SK-N-DZ (cell line): ENCODE data around the gene SMAD1. TPM values are rescaled to one million over a fixed set of nuclear protein-coding genes. Genes with fewer than 3 reads are reported as not detected.

Experiments used
- DNase-seq: peaks from one replicate; pipeline ENCODE4 v3.0.0-alpha.2; 2015; ENCODE audit warnings: low spot score
- polyA plus RNA-seq, 2 experiments: library from polyadenylated mRNA; depleted of rRNA; stranded (reverse); fragments of >200 nt; gene quantifications; 2 replicates each; pipeline ENCODE4 v1.2.3, GENCODE V29; 2014

SMAD1 gene
- polyA plus RNA-seq (2014; cell fraction: cytosol; rRNA removed) = 21.1 and 21.6 TPM in 2 replicates
- 10.1 and 19.8 TPM in 2 replicates for polyA plus RNA-seq (2014; cell fraction: nucleus; rRNA removed)

DNA sequence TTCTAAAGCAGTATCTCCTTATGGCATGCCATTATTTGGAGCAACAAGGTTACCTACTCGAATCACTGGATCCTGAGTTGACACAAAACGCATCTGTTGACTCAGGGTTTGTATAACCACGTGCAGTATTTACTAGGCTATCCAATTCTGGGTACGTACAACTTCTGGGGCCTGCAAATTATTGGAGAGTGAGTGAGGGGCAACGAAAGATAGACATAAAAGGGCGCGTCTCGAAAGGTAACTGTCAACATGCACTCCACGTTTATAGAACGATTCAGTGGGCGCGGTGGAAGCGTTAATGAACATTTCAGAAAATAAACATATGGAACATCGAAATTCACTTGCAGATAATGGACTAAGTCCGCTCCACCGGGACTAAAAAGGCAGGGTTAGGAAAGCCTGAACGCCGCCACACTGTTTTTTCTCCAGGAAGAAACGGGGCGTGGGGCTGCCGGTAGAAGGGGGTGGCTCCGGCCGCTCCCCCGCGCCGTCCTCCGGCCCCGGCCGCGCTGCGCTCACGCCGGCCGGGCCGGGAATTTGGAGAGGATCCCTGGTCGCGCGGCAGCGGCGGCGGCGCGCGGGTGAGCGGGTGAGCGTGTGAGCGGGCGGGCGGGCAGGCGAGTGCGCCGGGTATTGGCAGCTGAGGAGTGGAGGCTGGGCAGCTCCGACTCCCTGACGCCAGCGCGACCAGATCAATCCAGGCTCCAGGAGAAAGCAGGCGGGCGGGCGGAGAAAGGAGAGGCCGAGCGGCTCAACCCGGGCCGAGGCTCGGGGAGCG is at the start of gene SMAD1:
SMAD1 (plus strand) TSS at position 690 of the 778 bp plus-strand sequence. CDS start 32,761 bp downstream, outside the sequence.
- peak; percentile 76 for DNase-seq

- no peak for DNase-seq
Measured at GRCh38 chr4:145433684-145434083, 48.0 kb upstream of the SMAD1 start.

- DNase-seq = no peak
Measured at GRCh38 chr4:145435646-145436045, 46.0 kb upstream of the SMAD1 start.

DNA sequence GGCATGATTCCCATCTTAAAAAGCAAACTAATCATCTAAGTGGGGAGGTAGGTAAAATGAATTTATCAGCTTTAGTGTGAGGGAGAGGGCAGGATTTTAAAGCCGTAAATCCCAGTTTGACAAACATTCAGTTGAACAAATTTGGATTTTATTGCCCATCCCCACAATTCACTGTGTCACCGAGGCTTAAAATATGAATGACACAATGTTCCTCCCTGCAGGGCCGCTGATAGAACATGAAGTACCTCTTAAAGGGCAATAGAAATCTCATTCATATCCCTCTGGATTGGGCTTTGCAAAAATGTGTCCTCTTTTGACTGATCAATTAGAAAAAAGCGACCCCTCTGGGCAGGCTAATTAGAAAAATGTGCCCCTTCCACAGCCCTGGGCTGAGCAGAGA is 45.5 kb upstream of the SMAD1 start:
- DNase-seq = no peak

GRCh38 chr4:145436796-145437195 is 44.9 kb upstream of the SMAD1 start:
- DNase-seq = no peak

DNA sequence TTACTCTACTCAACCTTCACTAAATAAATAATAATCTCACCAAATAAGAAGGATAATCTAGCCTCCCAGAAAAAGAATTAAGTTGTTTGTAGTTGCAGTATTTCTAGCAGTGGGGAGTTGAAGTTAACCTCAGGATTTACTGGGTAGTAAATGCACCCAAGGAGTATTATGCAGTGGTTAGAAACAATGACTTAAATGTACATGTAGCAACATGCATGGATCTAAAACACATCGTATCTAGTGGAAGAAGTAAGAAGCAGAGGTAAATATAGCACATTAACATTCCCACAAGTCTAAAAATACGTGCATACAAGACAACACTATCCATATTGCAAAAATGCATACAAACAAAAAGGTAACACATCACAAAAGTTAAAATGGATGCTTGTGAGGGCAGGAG is 44.2 kb upstream of the SMAD1 start:
- DNase-seq = no peak

GRCh38 chr4:145438298-145438697 is 43.4 kb upstream of the SMAD1 start:
- no peak for DNase-seq

DNA sequence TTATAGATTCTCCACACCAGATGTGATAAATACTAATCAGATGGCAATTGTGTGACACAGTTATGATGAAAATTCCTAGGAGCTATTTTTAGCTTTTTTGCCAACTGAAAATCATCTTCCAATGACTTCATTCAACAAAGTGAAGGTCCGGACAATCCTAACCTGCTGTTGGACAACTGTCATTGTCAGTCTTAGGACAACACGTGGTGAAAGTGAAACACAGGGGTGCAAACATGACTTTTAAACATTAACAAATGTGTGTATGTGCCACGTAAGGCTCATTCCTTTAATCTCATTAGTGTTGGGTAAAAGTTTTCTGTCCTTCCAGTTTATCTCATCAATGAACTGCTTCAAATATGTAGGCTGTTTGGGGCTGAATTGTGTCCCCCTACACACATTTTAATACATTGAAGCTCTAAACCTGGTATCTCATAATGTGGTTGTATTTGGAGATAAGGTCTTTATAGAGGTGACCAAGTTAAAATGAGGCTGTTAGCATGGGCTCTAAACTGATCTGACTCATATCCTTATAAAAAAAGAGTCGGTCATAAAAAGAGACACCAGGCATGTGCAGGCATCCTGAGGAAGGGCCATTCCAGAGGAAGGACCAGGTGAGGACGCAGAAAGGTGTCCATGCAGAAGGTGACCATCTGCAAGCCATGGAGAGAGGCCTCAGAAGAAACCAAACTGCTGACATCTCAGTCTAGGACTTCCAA is 41.2 kb upstream of the SMAD1 start:
- no peak for DNase-seq

GRCh38 chr4:145446184-145446583 is 35.5 kb upstream of the SMAD1 start:
- no peak for DNase-seq

DNA sequence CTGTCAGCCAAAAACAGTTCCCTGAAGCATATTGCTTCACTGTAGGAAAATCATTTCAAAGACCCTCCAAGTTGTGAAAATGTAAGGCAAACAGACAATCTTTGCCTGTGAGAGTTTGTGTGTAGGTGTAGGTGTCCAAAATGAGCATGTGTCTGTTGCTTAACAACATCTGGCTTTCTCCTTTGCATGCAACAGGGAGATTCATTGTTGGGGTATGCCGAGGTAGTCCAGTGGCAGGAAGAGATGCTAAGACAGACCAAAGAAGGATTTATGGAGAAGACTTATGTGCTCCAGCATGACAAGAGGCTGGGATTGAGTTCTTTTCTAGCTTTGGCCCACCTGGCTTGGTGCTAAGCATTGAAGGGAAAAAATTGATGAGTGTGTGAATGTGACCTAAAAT is 29.8 kb upstream of the SMAD1 start:
- no peak for DNase-seq

GRCh38 chr4:145452447-145453162 is 29.0 kb upstream of the SMAD1 start:
- DNase-seq = no peak

- no peak for DNase-seq
Measured at GRCh38 chr4:145453163-145453520, 28.5 kb upstream of the SMAD1 start.

DNA sequence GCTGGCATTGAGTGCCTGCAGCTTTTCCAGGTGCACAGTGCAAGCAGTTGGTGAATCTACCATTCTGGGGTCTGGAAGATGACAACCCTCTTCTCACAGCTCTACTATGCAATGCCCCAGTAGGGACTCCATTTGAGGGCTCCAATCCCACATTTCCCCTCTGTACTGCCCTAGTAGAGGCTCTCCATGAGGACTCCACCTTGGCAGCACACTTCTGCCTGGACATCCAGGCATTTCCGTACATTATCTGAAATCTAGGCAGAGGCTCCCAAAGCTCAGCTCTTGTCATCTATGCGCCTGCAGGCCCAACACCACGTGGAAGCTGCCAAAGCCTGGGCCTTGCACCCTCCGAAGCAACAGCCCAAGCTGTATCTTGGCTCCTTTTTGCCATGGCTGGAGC is 8.4 kb upstream of the SMAD1 start:
- no peak for DNase-seq

DNA sequence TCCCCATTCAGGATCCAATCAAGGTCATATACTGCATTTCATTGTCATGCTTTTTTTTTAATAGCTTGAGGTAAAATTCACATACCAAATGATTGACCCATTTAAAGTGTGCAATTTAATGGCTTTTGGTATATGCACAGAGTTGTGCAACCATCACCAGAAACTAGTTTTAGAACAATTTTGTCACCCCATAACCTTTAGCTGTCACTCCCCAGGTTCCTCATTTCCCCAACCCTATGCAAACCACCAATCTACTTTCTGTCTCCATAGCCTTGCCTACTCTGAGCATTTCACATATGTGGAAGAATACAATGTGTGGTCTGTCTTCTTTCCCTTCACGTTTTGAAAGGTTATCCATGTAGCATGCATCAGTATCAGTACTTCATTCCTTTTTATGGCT is 1.4 kb upstream of the SMAD1 start:
- no peak for DNase-seq

GRCh38 chr4:145481942-145482208 is 222 bp downstream of the SMAD1 start:
- no peak for DNase-seq

DNA sequence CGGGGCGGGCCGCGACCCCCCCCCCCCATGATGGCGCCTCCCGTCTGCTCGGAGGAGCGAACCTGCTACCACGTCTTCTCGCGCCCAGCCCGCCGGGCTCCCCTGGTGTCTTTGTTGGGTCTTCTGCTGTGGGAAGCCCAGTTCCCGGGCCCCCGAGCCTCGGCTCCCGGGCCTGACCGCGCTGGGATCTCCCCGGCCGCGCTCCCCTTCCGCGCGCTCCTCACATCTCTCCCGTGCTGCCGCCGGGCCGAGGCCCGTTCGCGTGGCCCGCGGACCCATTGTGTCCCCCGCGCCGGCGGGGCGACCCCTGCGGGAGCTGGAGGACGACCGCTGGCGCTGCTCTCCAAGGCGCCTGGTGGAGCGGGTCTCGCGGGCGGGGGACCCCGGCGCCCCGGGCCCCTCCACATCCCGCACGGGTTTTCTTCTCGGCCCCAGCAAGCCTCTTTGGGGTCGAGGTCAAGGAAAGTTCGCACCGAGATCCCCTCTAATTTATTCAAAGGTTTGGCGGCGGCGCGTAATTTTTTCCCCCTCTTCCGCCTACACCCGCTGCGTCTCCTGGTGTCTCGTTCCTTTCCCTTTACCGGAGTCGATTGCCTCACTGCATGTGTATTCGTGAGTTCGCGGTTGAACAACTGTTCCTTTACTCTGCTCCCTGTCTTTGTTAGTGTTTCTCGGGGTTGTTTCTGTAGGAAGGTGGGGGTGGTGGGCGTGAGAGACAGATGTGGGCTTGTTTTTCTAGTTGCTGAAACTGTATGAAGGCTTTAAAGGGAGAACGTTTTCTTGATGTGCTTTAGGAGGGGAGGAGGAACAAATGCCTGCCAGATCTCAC is 770 bp downstream of the SMAD1 start:
- peak; percentile 58 for DNase-seq

DNA sequence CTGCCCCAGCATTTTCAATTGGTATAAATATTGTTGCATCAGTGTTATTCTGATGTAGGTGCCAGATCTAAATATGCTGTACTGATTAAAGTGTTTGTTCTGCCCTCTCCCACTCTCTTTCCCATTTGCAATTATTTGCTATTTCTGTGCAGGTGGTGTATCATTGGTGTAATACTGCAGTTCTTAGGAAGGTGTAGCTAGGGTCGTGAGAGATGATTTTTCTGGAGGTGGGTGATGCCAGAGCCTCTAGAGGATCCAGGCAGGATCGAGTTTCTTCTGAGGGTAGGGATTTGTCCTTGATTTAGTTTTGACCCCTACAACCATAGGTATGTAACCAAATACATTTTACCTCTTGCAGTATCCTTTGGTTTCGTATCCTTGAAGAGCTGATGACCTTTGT is 1.9 kb downstream of the SMAD1 start:
- DNase-seq = peak; percentile 42

GRCh38 chr4:145484225-145484846 is 2.7 kb downstream of the SMAD1 start:
- peak; percentile 87 for DNase-seq

GRCh38 chr4:145485120-145485519 is 3.5 kb downstream of the SMAD1 start:
- no peak for DNase-seq

DNA sequence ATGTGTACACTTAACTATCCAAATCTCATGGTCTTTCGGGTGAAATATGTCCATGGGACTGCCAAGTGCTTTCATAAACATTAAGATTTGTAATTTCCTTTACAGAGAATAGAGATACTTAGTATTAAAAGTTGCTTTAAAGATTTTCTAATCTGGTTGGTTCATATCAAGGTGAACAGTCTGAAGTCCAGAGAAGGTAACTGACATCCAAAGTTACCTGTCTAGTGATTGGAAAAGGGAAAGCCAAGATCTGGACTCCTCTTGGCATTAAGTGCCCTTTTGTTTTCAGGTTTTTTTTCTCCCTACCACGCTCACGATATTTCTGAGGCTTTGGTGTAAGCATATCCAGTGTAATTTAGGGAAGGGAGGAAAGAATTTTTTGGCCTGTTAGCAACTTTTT is 5.0 kb downstream of the SMAD1 start:
- DNase-seq = no peak

- DNase-seq = no peak
Measured at GRCh38 chr4:145487631-145488030, 6.0 kb downstream of the SMAD1 start.
